Neural cell (in vitro differentiated cells): ENCODE data around the gene RAB13. TPM values are rescaled to one million over a fixed set of nuclear protein-coding genes. Genes with fewer than 3 reads are reported as not detected.

ENCODE experiments used
- H2AFZ ChIP-seq: fragments of 200-600, 300-800 bp; sonication (generic), shearing (Covaris generic); 2 replicates; pipeline ENCODE4 v1.6.0; 2014; ENCODE audit warnings: low read depth, mild to moderate bottlenecking, antibody characterized with exemption, low read length, moderate library complexity
- H3F3A ChIP-seq: fragments of 200-600 bp; shearing (Covaris generic); 2 replicates; pipeline ENCODE4 v1.6.1; 2016; ENCODE audit warnings: mild to moderate bottlenecking, moderate library complexity, mixed read lengths, antibody characterized with exemption, low read length; ENCODE audit not compliant: insufficient read depth, poor library complexity, severe bottlenecking
- H3K27ac ChIP-seq: fragments of 200-600, 300-800 bp; sonication (generic), shearing (Covaris generic); 2 replicates; pipeline ENCODE4 v1.5.1; 2014; ENCODE audit warnings: mild to moderate bottlenecking, low read length, moderate library complexity
- H3K27me3 ChIP-seq: fragments of 300-800, 200-600 bp; sonication (generic), shearing (Covaris generic); 2 replicates; pipeline ENCODE4 v1.6.0; 2014; ENCODE audit warnings: mild to moderate bottlenecking, low read depth, low read length, moderate library complexity; ENCODE audit not compliant: insufficient read depth
- H3K36me3 ChIP-seq: fragments of 300-800, 200-600 bp; sonication (generic), shearing (Covaris generic); 2 replicates; pipeline ENCODE4 v1.5.1; 2014; ENCODE audit warnings: mild to moderate bottlenecking, antibody characterized with exemption, low read length, moderate library complexity; ENCODE audit not compliant: insufficient read depth
- H3K4me2 ChIP-seq: fragments of 300-800, 200-600 bp; sonication (generic), shearing (Covaris generic); 2 replicates; pipeline ENCODE4 v1.6.0; 2014; ENCODE audit warnings: mild to moderate bottlenecking, low read length
- H3K4me3 ChIP-seq: fragments of 300-800, 200-600 bp; sonication (generic), shearing (Covaris generic); 2 replicates; pipeline ENCODE4 v1.5.1; 2014; ENCODE audit warnings: mild to moderate bottlenecking, low read length, moderate library complexity
- H3K79me2 ChIP-seq: fragments of 200-600 bp; shearing (Covaris generic); replicated peaks from 2 replicates; pipeline ENCODE4 v1.6.0; 2014; ENCODE audit warnings: mild to moderate bottlenecking, low read length, moderate library complexity; ENCODE audit not compliant: insufficient read depth
- H3K9ac ChIP-seq: fragments of 300-800, 200-600 bp; sonication (generic), shearing (Covaris generic); 2 replicates; pipeline ENCODE4 v1.6.1; 2016; ENCODE audit warnings: mild to moderate bottlenecking, low read length, mixed read lengths
- H3K9me2 ChIP-seq: fragments of 200-600 bp; shearing (Covaris generic); 2 replicates; pipeline ENCODE4 v1.6.1; 2016; ENCODE audit warnings: mild to moderate bottlenecking, low read length, mixed read lengths; ENCODE audit not compliant: insufficient read depth
- H3K9me3 ChIP-seq: fragments of 200-600, 300-800 bp; sonication (generic), shearing (Covaris generic); 2 replicates; pipeline ENCODE4 v1.6.1; 2016; ENCODE audit warnings: mild to moderate bottlenecking, mixed run types, low read length, moderate library complexity, mixed read lengths
- H4K20me1 ChIP-seq: fragments of 200-600 bp; shearing (Covaris generic); 2 replicates; pipeline ENCODE4 v1.6.1; 2016; ENCODE audit warnings: mild to moderate bottlenecking, mixed run types; ENCODE audit not compliant: insufficient read depth
- CTCF ChIP-seq: fragments of 450-650 bp; IDR thresholded peaks from 2 replicates; pipeline ENCODE4 v1.5.1; 2014; ENCODE audit warnings: antibody characterized with exemption, mild to moderate bottlenecking, moderate library complexity; ENCODE audit not compliant: poor library complexity, severe bottlenecking
- EP300 ChIP-seq: fragments of 450-650 bp; conservative IDR thresholded peaks from 2 replicates; pipeline ENCODE4 v1.6.1; 2014; ENCODE audit warnings: antibody characterized with exemption, mild to moderate bottlenecking, moderate library complexity; ENCODE audit not compliant: poor library complexity, severe bottlenecking
- EZH2 ChIP-seq: fragments of 200-600, 300-800 bp; shearing (Covaris generic), sonication (generic); IDR thresholded peaks from 2 replicates; pipeline ENCODE4 v1.6.1; 2014; ENCODE audit warnings: antibody characterized with exemption, low read length, borderline replicate concordance, mild to moderate bottlenecking; ENCODE audit not compliant: insufficient read depth, poor library complexity, severe bottlenecking
- MXI1 ChIP-seq: fragments of 450-650 bp; conservative IDR thresholded peaks from 2 replicates; pipeline ENCODE4 v1.6.1; 2014; ENCODE audit warnings: antibody characterized with exemption, mild to moderate bottlenecking; ENCODE audit not compliant: poor library complexity, severe bottlenecking
- POLR2AphosphoS5 ChIP-seq: IDR thresholded peaks from 2 replicates; pipeline ENCODE4 v1.6.1; 2012
- RAD21 ChIP-seq: fragments of 450-650 bp; conservative IDR thresholded peaks from 2 replicates; pipeline ENCODE4 v1.6.1; 2014; ENCODE audit warnings: antibody characterized with exemption, mild to moderate bottlenecking, moderate library complexity
- REST ChIP-seq: IDR thresholded peaks from 2 replicates; pipeline ENCODE4 v1.6.1; 2012; ENCODE audit warnings: borderline replicate concordance
- SMC3 ChIP-seq: fragments of 450-650 bp; conservative IDR thresholded peaks from 2 replicates; pipeline ENCODE4 v1.6.1; 2014; ENCODE audit warnings: antibody characterized with exemption, mild to moderate bottlenecking, moderate library complexity; ENCODE audit not compliant: poor library complexity
- TAF1 ChIP-seq: IDR thresholded peaks from 2 replicates; pipeline ENCODE4 v1.6.1; 2012; ENCODE audit warnings: low read depth
- polyA plus RNA-seq: library from polyadenylated mRNA; depleted of rRNA; stranded (reverse); fragments of >200 nt; gene quantifications from 2 replicates; pipeline ENCODE4 v1.2.3, GENCODE V29; 2014

Gene RAB13
- polyA plus RNA-seq, 1 donor from 2014 or later: 0.53 TPM

- H3K36me3 ChIP-seq: no peaks in the 10 kb centered on the region
- H3F3A ChIP-seq: no peaks in the 10 kb centered on the region
- TF ChIP-seq SMC3 (no peak), EP300 (no peak), RAD21 (no peak), TAF1 (no peak), CTCF (no peak), POLR2AphosphoS5 (no peak), MXI1 (no peak), EZH2 (no peak), REST (no peak)
- H3K4me2 ChIP-seq: peak overlapping the region; percentile 59
- peak overlapping the region; percentile 61 for H2AFZ ChIP-seq
- no peaks in the 10 kb centered on the region for H3K9me2 ChIP-seq
- peaks cover 11% of the 10 kb centered on the region for H3K79me2 ChIP-seq
- H3K27ac ChIP-seq: peak overlapping the region; percentile 91
- H3K9ac ChIP-seq: peak overlapping the region; percentile 88
- peak overlapping the region; percentile 100 for H3K4me3 ChIP-seq
- H4K20me1 ChIP-seq: no peaks in the 10 kb centered on the region
- H3K27me3 ChIP-seq: no peaks in the 10 kb centered on the region
- no peaks in the 10 kb centered on the region for H3K9me3 ChIP-seq
Observed at GRCh38 chr1:153978274-153978909, 7.7 kb downstream of the RAB13 start.

- no peaks in the 10 kb centered on the region for H4K20me1 ChIP-seq
- peak within 1 kb of the TSS; percentile 91 for H3K27ac ChIP-seq
- peak within 1 kb of the TSS; percentile 88 for H3K9ac ChIP-seq
- H2AFZ ChIP-seq: peak within 1 kb of the TSS; percentile 61
- peak within 1 kb of the TSS; percentile 100 for H3K4me3 ChIP-seq
- H3K36me3 ChIP-seq: no peaks in the 10 kb centered on the region
- H3K9me3 ChIP-seq: no peaks in the 10 kb centered on the region
- peak within 1 kb of the TSS; percentile 83 for H3K4me2 ChIP-seq
- H3K9me2 ChIP-seq: no peaks in the 10 kb centered on the region
- H3K79me2 ChIP-seq: peaks cover 11% of the 10 kb centered on the region
- H3F3A ChIP-seq: no peaks in the 10 kb centered on the region
- no peaks in the 10 kb centered on the region for H3K27me3 ChIP-seq
- TF ChIP-seq EP300 (no peak), CTCF (peak; percentile 42), RAD21 (no peak), SMC3 (peak; percentile 20), MXI1 (peak; percentile 81), EZH2 (no peak), POLR2AphosphoS5 (peak; percentile 64), TAF1 (peak; percentile 53), REST (peak; percentile 30)
Observed at GRCh38 chr1:153977250-153978240, 8.6 kb downstream of the RAB13 start, which contains the start of gene JTB. TSS of gene JTB (minus strand) at chr1:153977674. CDS start at chr1:153977252, 422 bp downstream.
